ENCODE measurements around the gene USP17L10. TPM values are rescaled to one million over a fixed set of nuclear protein-coding genes. Genes with fewer than 3 reads are reported as not detected.

Gene USP17L10
- total RNA-seq, 1 donor from 2014 or later: not detected

Other genes with a start within 250 kb of the USP17L10 start
- not detected for gene FAM90A26, start 40.2 kb upstream of the USP17L10 start, total RNA-seq
- not detected for gene USP17L11, start 4.7 kb downstream of the USP17L10 start, total RNA-seq
- gene USP17L12, start 9.5 kb downstream of the USP17L10 start, total RNA-seq: not detected
- not detected for gene USP17L13, start 14.2 kb downstream of the USP17L10 start, total RNA-seq
- gene USP17L15, start 23.7 kb downstream of the USP17L10 start, total RNA-seq: not detected
- not detected for gene USP17L17, start 33.2 kb downstream of the USP17L10 start, total RNA-seq
- not detected for gene USP17L18, start 38.0 kb downstream of the USP17L10 start, total RNA-seq
- not detected for gene USP17L19, start 42.7 kb downstream of the USP17L10 start, total RNA-seq
- not detected for gene USP17L20, start 47.5 kb downstream of the USP17L10 start, total RNA-seq
- not detected for gene USP17L21, start 52.2 kb downstream of the USP17L10 start, total RNA-seq
- gene USP17L22, start 57.0 kb downstream of the USP17L10 start, total RNA-seq: not detected
- not detected for gene USP17L24, start 114.5 kb downstream of the USP17L10 start, total RNA-seq
- not detected for gene USP17L25, start 119.3 kb downstream of the USP17L10 start, total RNA-seq
- gene USP17L26, start 124.0 kb downstream of the USP17L10 start, total RNA-seq: not detected
- not detected for gene USP17L5, start 128.7 kb downstream of the USP17L10 start, total RNA-seq
- not detected for gene USP17L27, start 133.5 kb downstream of the USP17L10 start, total RNA-seq
- gene USP17L28, start 138.2 kb downstream of the USP17L10 start, total RNA-seq: not detected
- gene USP17L29, start 143.0 kb downstream of the USP17L10 start, total RNA-seq: not detected
- gene USP17L30, start 152.5 kb downstream of the USP17L10 start, total RNA-seq: not detected
- not detected for gene DEFB131A, start 233.8 kb downstream of the USP17L10 start, total RNA-seq